OCI-LY7 (cell line): ENCODE data around the gene NELL1. TPM values are rescaled to one million over a fixed set of nuclear protein-coding genes. Genes with fewer than 3 reads are reported as not detected.

Source experiments
- BruUV-seq: library from RNA; stranded (reverse); fragments of 400-500 nt; replicated peaks from 2 replicates; lab custom pipeline; 2021; lab: Mats Ljungman, UMichigan
- CTCF ChIA-PET: fragments of 300-600 bp; sonication (Branson Sonifier 250); formaldehyde crosslinking; loops from one replicate; lab custom pipeline; 2022; ENCODE audit warnings: antibody characterized with exemption; ENCODE audit not compliant: unreplicated experiment; lab: Charles Lee
- POLR2A ChIA-PET: fragments of 300-600 bp; sonication (Branson Sonifier 250); formaldehyde crosslinking; loops from one replicate; lab custom pipeline; 2022; ENCODE audit warnings: antibody characterized with exemption; lab: Charles Lee
- DNase-seq: peaks from one replicate; pipeline ENCODE4 v3.0.0-alpha.2; 2015; ENCODE audit warnings: low spot score
- H2AFZ ChIP-seq: fragments of 200-600 bp; sonication (generic), shearing (Covaris generic); 2 replicates; pipeline ENCODE4 v1.6.1; 2014; ENCODE audit warnings: mild to moderate bottlenecking, antibody characterized with exemption, low read length, moderate library complexity
- H3K27ac ChIP-seq: fragments of 200-600 bp; sonication (generic); 2 replicates; pipeline ENCODE4 v1.5.1; 2014; ENCODE audit warnings: mixed run types, low read depth, mild to moderate bottlenecking, moderate library complexity, low read length, inconsistent platforms; ENCODE audit not compliant: poor library complexity, severe bottlenecking
- H3K36me3 ChIP-seq: fragments of 200-600 bp; sonication (generic); 2 replicates; pipeline ENCODE4 v1.6.1; 2014; ENCODE audit warnings: mild to moderate bottlenecking, antibody characterized with exemption, low read length, moderate library complexity, mixed read lengths; ENCODE audit not compliant: insufficient read depth
- H3K4me1 ChIP-seq: fragments of 200-600 bp; sonication (generic); 2 replicates; pipeline ENCODE4 v1.5.1; 2014; ENCODE audit warnings: mild to moderate bottlenecking, low read length; ENCODE audit not compliant: insufficient read depth, poor library complexity, severe bottlenecking
- H3K4me2 ChIP-seq: fragments of 200-600 bp; sonication (generic); 2 replicates; pipeline ENCODE4 v1.6.1; 2014; ENCODE audit warnings: mild to moderate bottlenecking, low read length
- H3K4me3 ChIP-seq: fragments of 200-600 bp; sonication (generic); 2 replicates; pipeline ENCODE4 v1.5.1; 2014; ENCODE audit warnings: mild to moderate bottlenecking, low read depth, low read length; ENCODE audit not compliant: poor library complexity, severe bottlenecking
- H3K79me2 ChIP-seq: fragments of 200-600 bp; sonication (generic); 2 replicates; pipeline ENCODE4 v1.6.1; 2016; ENCODE audit warnings: low read depth, mild to moderate bottlenecking, low read length, moderate library complexity, mixed read lengths; ENCODE audit not compliant: insufficient read depth
- H3K9me2 ChIP-seq: fragments of 200-600 bp; sonication (generic); 2 replicates; pipeline ENCODE4 v1.6.1; 2016; ENCODE audit warnings: mild to moderate bottlenecking, low read length, mixed read lengths; ENCODE audit not compliant: insufficient read depth
- H3K9me3 ChIP-seq: fragments of 200-600 bp; sonication (generic); 2 replicates; pipeline ENCODE4 v1.6.1; 2014; ENCODE audit warnings: mild to moderate bottlenecking, mixed run types, low read length, mixed read lengths
- H4K20me1 ChIP-seq: fragments of 200-600 bp; sonication (generic); 2 replicates; pipeline ENCODE4 v1.6.1; 2014; ENCODE audit warnings: mild to moderate bottlenecking, antibody characterized with exemption, low read length, moderate library complexity, mixed read lengths; ENCODE audit not compliant: insufficient read depth
- CTCF ChIP-seq: fragments of 200-600 bp; sonication (generic); conservative IDR thresholded peaks from 2 replicates; pipeline ENCODE4 v1.5.1; 2014; ENCODE audit warnings: mild to moderate bottlenecking, antibody characterized with exemption, low read length, moderate library complexity, mixed read lengths
- EZH2phosphoT487 ChIP-seq: fragments of 200-600 bp; sonication (generic); IDR thresholded peaks from 2 replicates; pipeline ENCODE4 v1.6.1; 2018; ENCODE audit warnings: low read depth, borderline replicate concordance, mild to moderate bottlenecking, mixed run types, antibody characterized with exemption, low read length, moderate library complexity, mixed read lengths
- intact Hi-C: fragments of 100-400 bp; cut with micrococcal nuclease; formaldehyde crosslinking; loops from one replicate; pipeline ENCODE4 v1.10.0; 2022; ENCODE audit not compliant: unreplicated experiment
- total RNA-seq, 2 experiments: library from RNA; depleted of rRNA in 1 of 2; stranded (reverse); fragments of >200 nt in 1 of 2; shearing (Covaris generic) in 1 of 2; gene quantifications; 2 replicates each; pipeline ENCODE4 v1.2.3, GENCODE V29; 2014 to 2022

The NELL1 gene
- total RNA-seq, 2 experiments from 2014 or later: not detected

DNA sequence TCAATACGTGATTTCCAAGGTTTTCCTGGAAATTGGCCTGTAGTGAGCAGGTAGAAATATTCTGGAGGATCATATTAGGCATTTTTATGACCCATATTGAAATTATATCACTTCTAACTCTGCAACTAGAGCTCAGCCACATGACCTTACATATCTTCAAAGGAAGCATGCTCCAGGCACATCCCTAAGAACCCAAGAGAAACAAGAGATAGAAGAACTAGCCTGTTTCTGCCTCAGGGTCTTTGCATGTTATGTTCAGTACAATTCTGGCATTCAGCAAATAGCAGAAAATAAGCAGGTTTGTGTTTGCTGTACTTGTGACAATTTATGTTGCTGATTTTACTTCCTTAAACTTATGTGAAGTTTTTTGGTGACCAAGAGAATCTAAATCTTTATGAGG, 859.8 kb downstream of the NELL1 start:
- H4K20me1 ChIP-seq: no peaks in the 10 kb centered on the region
- CTCF ChIA-PET: no interaction called here

DNA sequence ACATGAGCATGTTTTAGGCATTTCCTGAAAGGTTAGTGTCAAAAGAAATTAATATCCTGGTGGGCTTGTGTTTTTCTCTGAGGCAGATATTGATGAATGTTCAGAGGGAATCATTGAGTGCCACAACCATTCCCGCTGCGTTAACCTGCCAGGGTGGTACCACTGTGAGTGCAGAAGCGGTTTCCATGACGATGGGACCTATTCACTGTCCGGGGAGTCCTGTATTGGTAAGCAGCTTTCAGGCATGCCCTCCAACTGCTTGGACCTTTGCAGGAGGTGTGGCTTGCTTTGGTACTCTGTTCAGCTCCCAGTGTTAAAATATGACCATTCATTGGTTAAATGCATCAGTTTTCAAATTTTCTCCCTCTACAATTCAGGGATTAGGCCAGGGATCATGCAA, 864.9 kb downstream of the NELL1 start:
- no peak for TF ChIP-seq CTCF
- no peak for TF ChIP-seq EZH2phosphoT487
- H3K4me2 ChIP-seq: no peak overlapping the region
- no peaks in the 10 kb centered on the region for H3K79me2 ChIP-seq
- H3K9me3 ChIP-seq: no peaks in the 10 kb centered on the region
- ChIA-PET POLR2A (no interaction called here), CTCF (no interaction called here)
- H3K27ac ChIP-seq: no peak overlapping the region
- H3K36me3 ChIP-seq: no peaks in the 10 kb centered on the region
- no peaks in the 10 kb centered on the region for H4K20me1 ChIP-seq
- no peaks in the 10 kb centered on the region for H3K9me2 ChIP-seq
- DNase-seq: no peak
- intact Hi-C loops: no loop called here
- H2AFZ ChIP-seq: no peak overlapping the region
- BruUV-seq: no TSS peak
- no peaks in the 10 kb centered on the region for H3K4me1 ChIP-seq
- H3K4me3 ChIP-seq: no peak overlapping the region

More for the DNA sequence above, 859.8 kb downstream of the NELL1 start:
- Histone ChIP-seq H3K4me2 (no peak overlapping the region), H3K9me3 (no peaks in the 10 kb centered on the region), H3K36me3 (no peaks in the 10 kb centered on the region), H2AFZ (no peak overlapping the region), H3K4me3 (no peak overlapping the region), H3K9me2 (no peaks in the 10 kb centered on the region), H3K79me2 (no peaks in the 10 kb centered on the region), H3K27ac (no peak overlapping the region), H3K4me1 (no peaks in the 10 kb centered on the region)
- TF ChIP-seq CTCF (no peak), EZH2phosphoT487 (no peak)
- DNase-seq: no peak
- BruUV-seq: no TSS peak
- intact Hi-C loops: no loop called here
- POLR2A ChIA-PET: interaction anchor here (1.1 kb wide), 1 partner anchor 18 kb away, joined by 3 read pairs; no protein-coding TSS in a partner anchor

DNA sequence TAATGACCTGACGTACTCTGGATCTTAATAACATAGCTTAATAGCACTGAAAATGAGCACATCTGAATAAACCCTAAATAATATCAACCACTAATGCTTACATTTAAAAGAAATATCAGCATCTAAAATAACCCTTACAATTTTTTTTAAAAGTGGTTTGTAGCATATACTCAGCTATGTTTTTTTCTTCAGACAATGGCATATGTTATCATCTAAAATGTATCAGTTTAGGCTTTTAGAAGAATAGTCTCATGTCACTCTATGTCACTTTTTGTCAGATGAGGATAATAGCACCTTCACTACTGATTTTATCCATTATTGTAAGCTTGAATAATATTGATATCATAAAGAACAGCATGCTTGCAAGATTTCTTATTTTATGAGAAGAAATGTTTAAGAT, 868.6 kb downstream of the NELL1 start:
- Histone ChIP-seq H4K20me1 (no peaks in the 10 kb centered on the region), H2AFZ (no peak overlapping the region), H3K36me3 (no peaks in the 10 kb centered on the region), H3K27ac (no peak overlapping the region), H3K9me2 (no peaks in the 10 kb centered on the region), H3K9me3 (no peaks in the 10 kb centered on the region), H3K4me3 (no peak overlapping the region), H3K4me2 (no peak overlapping the region), H3K4me1 (no peaks in the 10 kb centered on the region), H3K79me2 (no peaks in the 10 kb centered on the region)
- TF ChIP-seq EZH2phosphoT487: no peak
- no peak for TF ChIP-seq CTCF
- no peak for DNase-seq
- POLR2A ChIA-PET: interaction anchor here (0.7 kb wide), 1 partner anchor 33 kb away, joined by 3 read pairs; no protein-coding TSS in a partner anchor
- intact Hi-C loops: no loop called here
- CTCF ChIA-PET: no interaction called here
- BruUV-seq: no TSS peak
